ENCODE data around the gene PGM1. TPM values are rescaled to one million over a fixed set of nuclear protein-coding genes. Genes with fewer than 3 reads are reported as not detected.

Gene PGM1
- total RNA-seq, 4 donors from 2014 or later: 37.1 to 84.1 (median 63.2) TPM

GRCh38 chr1:63688302-63688890, 95.2 kb downstream of the PGM1 start:
- no peaks in the 10 kb centered on the region for H3K27me3 ChIP-seq
- H3K9me3 ChIP-seq: no peaks in the 10 kb centered on the region
- WGBS, 2 donors: 80 to 92% methylated on average over 6 of the region's 6 CpGs
- no peak overlapping the region for H3K4me3 ChIP-seq (replicated peaks in 1 of 3)
- H3K4me1 ChIP-seq: no peaks in the 10 kb centered on the region
- intact Hi-C loops (cut with DNase I): no loop called here
- TF ChIP-seq CTCF (IDR thresholded peaks at IDR 0.05) (no peak), POLR2A (IDR thresholded peaks at IDR 0.05) (no peak)
- H3K36me3 ChIP-seq: no peaks in the 10 kb centered on the region
- no peak for DNase-seq
- H3K27ac ChIP-seq: no peak overlapping the region

GRCh38 chr1:63690966-63691700, 97.9 kb downstream of the PGM1 start:
- H3K9me3 ChIP-seq: no peaks in the 10 kb centered on the region
- no peak overlapping the region for H3K27ac ChIP-seq
- TF ChIP-seq CTCF (IDR thresholded peaks at IDR 0.05): no peak
- TF ChIP-seq POLR2A (IDR thresholded peaks at IDR 0.05): no peak
- H3K36me3 ChIP-seq: no peaks in the 10 kb centered on the region
- H3K4me3 ChIP-seq (replicated peaks in 1 of 3): no peak overlapping the region
- intact Hi-C loops (cut with DNase I): loop anchor here (10.0 kb wide), 2 partner anchors 444 to 554 kb away; no protein-coding TSS in a partner anchor
- no peaks in the 10 kb centered on the region for H3K4me1 ChIP-seq
- WGBS, 2 donors: 86 to 92% methylated on average over 6 of the region's 6 CpGs
- no peak for DNase-seq
- no peaks in the 10 kb centered on the region for H3K27me3 ChIP-seq

GRCh38 chr1:63691701-63692425, 98.7 kb downstream of the PGM1 start:
- WGBS, 2 donors: 4% methylated on average over 6 of the region's 6 CpGs
- Histone ChIP-seq H3K4me3 (replicated peaks in 1 of 3) (no peak overlapping the region), H3K27me3 (no peaks in the 10 kb centered on the region), H3K36me3 (no peaks in the 10 kb centered on the region), H3K4me1 (no peaks in the 10 kb centered on the region), H3K9me3 (no peaks in the 10 kb centered on the region), H3K27ac (no peak overlapping the region)
- TF ChIP-seq POLR2A (IDR thresholded peaks at IDR 0.05): no peak
- peak; percentile 30 to 86 (median 72) for TF ChIP-seq CTCF (IDR thresholded peaks at IDR 0.05)
- DNase-seq: peak; percentile 30 to 35
- intact Hi-C loops (cut with DNase I): loop anchor here (10.0 kb wide), 2 partner anchors 443 to 553 kb away; no protein-coding TSS in a partner anchor

GRCh38 chr1:63693944-63694571, 100.8 kb downstream of the PGM1 start:
- H3K27me3 ChIP-seq: no peaks in the 10 kb centered on the region
- DNase-seq: no peak
- 90 to 97% methylated on average over 2 of the region's 2 CpGs for WGBS, 2 donors
- no peaks in the 10 kb centered on the region for H3K4me1 ChIP-seq
- TF ChIP-seq POLR2A (IDR thresholded peaks at IDR 0.05) (no peak), CTCF (IDR thresholded peaks at IDR 0.05) (no peak)
- H3K36me3 ChIP-seq: no peaks in the 10 kb centered on the region
- no peaks in the 10 kb centered on the region for H3K9me3 ChIP-seq
- H3K27ac ChIP-seq: no peak overlapping the region
- no peak overlapping the region for H3K4me3 ChIP-seq (replicated peaks in 1 of 3)
- intact Hi-C loops (cut with DNase I): loop anchor here (10.0 kb wide), 2 partner anchors 441 to 551 kb away; no protein-coding TSS in a partner anchor

Measured in thyroid gland (tissue), 4 donors.